ES-I3 (cell line): ENCODE results near the gene SLC24A3.

Experiments
- H3K36me3 ChIP-seq: 2 replicates; pipeline ENCODE4 v1.6.1; 2013; ENCODE audit warnings: mild to moderate bottlenecking, low read length, control low read depth, moderate library complexity; ENCODE audit not compliant: insufficient read depth
- H3K4me1 ChIP-seq: 2 replicates; pipeline ENCODE4 v1.6.1; 2013; ENCODE audit warnings: mild to moderate bottlenecking, control low read depth, low read length; ENCODE audit not compliant: insufficient read depth
- H3K9ac ChIP-seq: 2 replicates; pipeline ENCODE4 v1.6.1; 2013; ENCODE audit warnings: low read depth, mild to moderate bottlenecking, low read length, moderate library complexity
- H3K9me3 ChIP-seq: 2 replicates; pipeline ENCODE4 v1.6.1; 2013; ENCODE audit warnings: mild to moderate bottlenecking, low read length, moderate library complexity; ENCODE audit not compliant: control insufficient read depth, insufficient read depth

The SLC24A3 gene

DNA sequence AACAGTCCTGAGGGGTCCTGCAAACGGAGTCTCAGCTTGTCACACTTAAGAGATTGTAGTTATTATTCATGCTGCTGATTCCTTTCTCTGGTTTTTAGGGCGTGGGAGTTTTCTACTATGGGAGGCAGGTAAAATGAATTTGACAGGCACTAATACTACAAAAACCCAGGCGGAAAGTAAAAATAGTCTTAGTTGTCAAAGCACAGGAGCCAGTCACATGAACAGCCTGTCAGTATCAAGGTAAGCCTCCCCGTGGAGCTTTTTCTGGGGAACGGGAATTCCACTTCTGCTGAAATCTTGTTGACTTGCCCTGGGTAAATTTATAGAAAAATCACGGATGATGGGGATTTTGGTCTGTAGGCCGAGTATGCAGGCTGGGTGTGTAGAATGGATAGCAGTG, 79.8 kb downstream of the SLC24A3 start:
- no peaks in the 10 kb centered on the region for H3K36me3 ChIP-seq
- H3K9ac ChIP-seq: no peak overlapping the region
- H3K9me3 ChIP-seq: no peaks in the 10 kb centered on the region
- H3K4me1 ChIP-seq: no peaks in the 10 kb centered on the region

- H3K36me3 ChIP-seq: no peaks in the 10 kb centered on the region
- no peaks in the 10 kb centered on the region for H3K9me3 ChIP-seq
- no peak overlapping the region for H3K9ac ChIP-seq
- no peaks in the 10 kb centered on the region for H3K4me1 ChIP-seq
These were observed 82.6 kb downstream of the SLC24A3 start for GRCh38 chr20:19295076-19295475.

DNA sequence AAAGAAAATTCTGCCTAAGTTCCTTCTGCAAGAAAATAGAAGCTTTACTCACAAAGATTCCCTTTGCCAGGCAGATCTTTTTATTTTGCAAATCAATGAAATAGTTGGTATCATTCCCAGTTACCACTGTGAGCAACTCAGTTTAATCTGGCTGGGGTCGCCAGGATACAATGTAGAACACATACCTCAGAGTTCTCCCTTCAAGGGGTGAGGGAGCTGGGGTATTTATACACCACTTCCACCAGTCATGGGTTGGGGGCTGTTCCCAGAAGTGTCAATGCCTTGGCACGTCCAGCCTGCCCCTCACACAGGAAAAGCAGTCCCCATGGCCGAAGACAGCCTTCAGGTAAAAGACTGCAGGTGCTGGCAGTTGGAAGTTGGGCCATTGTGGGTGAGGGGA, 86.2 kb downstream of the SLC24A3 start:
- H3K4me1 ChIP-seq: no peaks in the 10 kb centered on the region
- H3K9ac ChIP-seq: no peak overlapping the region
- no peaks in the 10 kb centered on the region for H3K36me3 ChIP-seq
- H3K9me3 ChIP-seq: no peaks in the 10 kb centered on the region

- Histone ChIP-seq H3K9ac (no peak overlapping the region), H3K4me1 (no peaks in the 10 kb centered on the region), H3K9me3 (no peaks in the 10 kb centered on the region), H3K36me3 (no peaks in the 10 kb centered on the region)
These were observed 88.0 kb downstream of the SLC24A3 start for GRCh38 chr20:19300395-19300794.

DNA sequence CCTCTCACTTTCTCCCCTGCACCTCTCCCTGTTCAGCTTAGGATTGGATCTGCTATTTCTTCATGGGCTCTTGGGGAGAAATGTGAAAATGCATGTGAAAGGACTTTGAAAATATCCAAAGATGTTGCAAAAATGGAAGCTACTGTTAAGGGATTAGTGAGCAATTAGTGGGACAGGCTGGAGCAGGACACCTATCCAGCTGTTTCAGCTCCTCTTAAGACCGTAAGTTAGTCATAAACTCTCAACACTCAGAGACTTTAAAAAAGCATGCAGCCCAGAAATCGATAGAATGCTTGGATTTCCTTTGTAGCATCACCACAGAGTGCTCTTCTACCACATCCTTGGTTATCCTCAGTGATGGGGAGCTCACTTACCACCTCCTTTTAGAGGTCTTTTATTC, 88.7 kb downstream of the SLC24A3 start:
- H3K9ac ChIP-seq: no peak overlapping the region
- no peaks in the 10 kb centered on the region for H3K9me3 ChIP-seq
- H3K4me1 ChIP-seq: no peaks in the 10 kb centered on the region
- no peaks in the 10 kb centered on the region for H3K36me3 ChIP-seq

- no peak overlapping the region for H3K9ac ChIP-seq
- no peaks in the 10 kb centered on the region for H3K4me1 ChIP-seq
- H3K9me3 ChIP-seq: no peaks in the 10 kb centered on the region
- H3K36me3 ChIP-seq: no peaks in the 10 kb centered on the region
These were observed 89.4 kb downstream of the SLC24A3 start for GRCh38 chr20:19301843-19302242.

GRCh38 chr20:19302714-19303113, 90.3 kb downstream of the SLC24A3 start:
- Histone ChIP-seq H3K4me1 (no peaks in the 10 kb centered on the region), H3K36me3 (no peaks in the 10 kb centered on the region), H3K9me3 (no peaks in the 10 kb centered on the region), H3K9ac (no peak overlapping the region)

GRCh38 chr20:19304389-19304788, 91.9 kb downstream of the SLC24A3 start:
- Histone ChIP-seq H3K9me3 (no peaks in the 10 kb centered on the region), H3K9ac (no peak overlapping the region), H3K4me1 (no peaks in the 10 kb centered on the region), H3K36me3 (no peaks in the 10 kb centered on the region)

- Histone ChIP-seq H3K36me3 (no peaks in the 10 kb centered on the region), H3K4me1 (no peaks in the 10 kb centered on the region), H3K9ac (no peak overlapping the region), H3K9me3 (no peaks in the 10 kb centered on the region)
These were observed 92.5 kb downstream of the SLC24A3 start for GRCh38 chr20:19304886-19305415.

- H3K9me3 ChIP-seq: no peaks in the 10 kb centered on the region
- H3K4me1 ChIP-seq: no peaks in the 10 kb centered on the region
- no peaks in the 10 kb centered on the region for H3K36me3 ChIP-seq
- no peak overlapping the region for H3K9ac ChIP-seq
These were observed 95.7 kb downstream of the SLC24A3 start for GRCh38 chr20:19308146-19308545.

DNA sequence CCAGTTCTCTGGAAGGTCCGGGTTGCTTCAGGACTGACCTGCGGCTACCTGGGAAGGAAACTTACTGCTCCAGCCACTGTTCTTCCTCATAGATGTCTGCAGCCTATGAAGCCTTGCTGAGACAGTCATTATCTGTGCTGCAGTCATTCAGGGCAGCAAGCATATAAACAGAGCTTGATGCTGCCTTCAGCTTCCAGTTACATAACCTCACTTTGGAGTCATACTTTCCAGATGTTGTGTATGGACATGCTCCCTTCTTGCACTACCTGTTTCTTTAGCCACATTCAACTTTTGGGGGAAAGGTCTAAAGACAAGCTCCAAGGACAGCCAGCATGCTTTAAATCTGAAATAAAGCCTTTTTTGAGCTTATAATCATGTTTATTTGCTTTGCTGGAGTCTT, 98.1 kb downstream of the SLC24A3 start:
- no peak overlapping the region for H3K9ac ChIP-seq
- no peaks in the 10 kb centered on the region for H3K9me3 ChIP-seq
- H3K36me3 ChIP-seq: no peaks in the 10 kb centered on the region
- no peaks in the 10 kb centered on the region for H3K4me1 ChIP-seq

DNA sequence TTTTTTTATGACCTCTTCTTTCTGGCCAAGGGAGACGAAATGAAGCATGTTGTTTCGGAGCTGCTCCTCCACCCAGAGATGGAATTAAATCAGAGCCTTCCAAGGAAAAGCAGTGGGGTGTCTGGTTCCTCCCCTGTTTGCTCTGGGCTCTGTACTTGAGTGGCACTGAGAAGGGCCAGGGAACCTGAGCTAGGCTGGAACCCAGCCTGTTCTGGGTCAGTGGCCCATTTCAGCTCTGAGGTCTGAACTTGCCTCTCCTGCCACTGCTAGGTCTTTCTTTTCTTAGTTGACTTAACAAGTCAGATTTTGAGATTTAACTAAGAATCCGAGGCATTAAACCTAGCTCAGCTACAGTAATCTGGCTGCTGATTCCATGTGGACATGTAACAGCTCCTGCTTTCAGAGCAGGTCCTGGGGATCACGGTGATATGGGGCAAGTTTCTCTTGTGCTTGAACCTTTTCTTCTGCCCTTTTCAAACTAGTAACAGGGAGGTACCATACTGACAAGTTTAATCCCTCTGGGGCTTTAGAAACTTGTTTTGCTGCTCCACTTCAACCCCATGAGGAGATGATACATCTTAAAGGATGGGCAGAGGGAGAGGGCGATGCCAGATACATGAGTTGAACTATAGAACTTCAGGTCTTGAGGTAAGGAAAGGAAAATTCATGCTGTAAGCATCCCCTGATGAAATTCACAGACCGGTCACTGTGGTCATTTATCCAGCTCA, 101.1 kb downstream of the SLC24A3 start:
- no peaks in the 10 kb centered on the region for H3K36me3 ChIP-seq
- no peaks in the 10 kb centered on the region for H3K9me3 ChIP-seq
- H3K4me1 ChIP-seq: no peaks in the 10 kb centered on the region
- no peak overlapping the region for H3K9ac ChIP-seq

DNA sequence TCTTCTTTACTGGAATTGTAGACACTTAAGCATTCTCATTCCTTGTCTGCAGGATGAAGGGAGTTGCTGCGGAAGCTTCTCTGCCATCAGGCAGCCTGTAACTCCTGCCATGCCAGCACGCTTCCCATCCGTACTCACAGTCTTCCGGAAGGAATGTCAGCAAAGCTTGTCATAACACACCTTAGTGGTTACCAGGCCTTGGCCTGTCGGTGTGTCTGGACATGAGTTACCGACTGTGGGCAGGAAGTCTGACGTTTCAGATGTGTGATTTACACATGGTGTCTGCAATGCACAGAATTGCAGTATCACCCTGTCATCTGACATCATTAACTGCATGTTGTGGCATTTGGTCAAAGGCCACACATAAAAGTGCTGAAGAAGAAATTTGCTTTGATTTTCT, 102.2 kb downstream of the SLC24A3 start:
- Histone ChIP-seq H3K9ac (no peak overlapping the region), H3K4me1 (no peaks in the 10 kb centered on the region), H3K9me3 (no peaks in the 10 kb centered on the region), H3K36me3 (no peaks in the 10 kb centered on the region)

DNA sequence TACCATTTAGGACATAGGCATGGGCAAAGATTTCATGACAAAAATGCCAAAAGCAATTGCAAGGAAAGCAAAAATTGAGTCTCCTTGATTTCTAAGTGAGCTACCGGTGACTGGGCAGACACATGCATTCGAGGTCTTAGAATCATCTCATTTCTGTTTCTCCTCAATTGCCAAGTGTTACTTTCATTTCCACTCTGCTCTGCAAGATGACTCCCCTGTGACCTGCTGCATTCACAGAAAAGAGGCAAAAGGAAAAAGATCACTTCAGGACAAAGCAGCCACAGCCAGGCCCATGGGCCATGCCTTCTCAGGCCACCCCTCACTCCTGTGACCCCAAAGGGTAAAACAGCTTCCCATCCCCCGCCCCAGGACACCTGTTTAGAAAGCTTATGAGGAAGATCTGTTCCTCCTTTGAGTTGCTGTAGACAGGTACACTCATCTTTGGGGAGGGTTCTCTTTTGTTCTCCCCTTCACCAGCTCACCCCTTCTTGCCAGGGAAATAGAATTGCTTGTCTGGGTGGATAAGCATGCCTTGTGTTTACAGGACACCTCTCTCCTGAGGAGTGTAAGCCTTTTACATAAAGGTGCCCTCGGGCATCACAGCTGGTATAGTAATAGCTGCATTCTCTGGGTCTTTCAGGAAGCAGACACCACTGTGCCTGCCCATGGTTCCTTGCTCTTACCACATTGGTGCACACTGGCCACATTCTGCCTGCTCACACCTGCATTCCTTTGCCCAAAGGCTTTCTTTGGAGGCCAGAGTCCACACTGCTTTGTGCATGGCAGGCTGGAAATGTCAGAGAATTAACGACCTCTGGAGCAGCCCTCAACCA, 105.0 kb downstream of the SLC24A3 start:
- H3K36me3 ChIP-seq: no peaks in the 10 kb centered on the region
- H3K4me1 ChIP-seq: no peaks in the 10 kb centered on the region
- H3K9ac ChIP-seq: no peak overlapping the region
- no peaks in the 10 kb centered on the region for H3K9me3 ChIP-seq

DNA sequence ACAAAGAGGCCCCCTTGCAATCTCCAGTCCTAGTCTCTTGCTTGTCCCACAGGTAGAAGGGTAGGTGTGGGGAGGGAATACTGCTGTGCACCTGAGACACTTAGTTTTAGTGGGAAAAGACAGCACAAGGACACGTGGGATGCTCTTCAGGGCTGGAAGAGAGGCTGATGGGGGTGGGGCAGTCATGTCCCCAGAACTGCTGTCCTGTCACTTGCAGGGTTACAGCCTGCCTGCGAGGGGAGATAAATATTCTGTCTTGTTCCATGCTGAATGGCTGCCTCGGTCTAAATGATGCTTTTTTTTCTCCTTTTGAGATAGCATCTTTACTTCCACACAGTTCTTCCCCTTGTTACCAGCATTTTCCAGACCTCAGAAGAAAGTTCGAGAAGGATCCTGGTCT, 106.2 kb downstream of the SLC24A3 start:
- no peaks in the 10 kb centered on the region for H3K36me3 ChIP-seq
- H3K9ac ChIP-seq: no peak overlapping the region
- no peaks in the 10 kb centered on the region for H3K4me1 ChIP-seq

More for the DNA sequence above, 106.2 kb downstream of the SLC24A3 start:
- no peaks in the 10 kb centered on the region for H3K9me3 ChIP-seq
